Hematopoietic multipotent progenitor cell treated with erythropoietin and hydrocortisone succinate and interleukin-3 and kit ligand, for 4 days (in vitro differentiated cells): ENCODE measurements around the gene CHAF1A.

Experiments
- DNase-seq: peaks from one replicate; pipeline ENCODE4 v3.0.0-alpha.2; 2015

Gene CHAF1A

DNA sequence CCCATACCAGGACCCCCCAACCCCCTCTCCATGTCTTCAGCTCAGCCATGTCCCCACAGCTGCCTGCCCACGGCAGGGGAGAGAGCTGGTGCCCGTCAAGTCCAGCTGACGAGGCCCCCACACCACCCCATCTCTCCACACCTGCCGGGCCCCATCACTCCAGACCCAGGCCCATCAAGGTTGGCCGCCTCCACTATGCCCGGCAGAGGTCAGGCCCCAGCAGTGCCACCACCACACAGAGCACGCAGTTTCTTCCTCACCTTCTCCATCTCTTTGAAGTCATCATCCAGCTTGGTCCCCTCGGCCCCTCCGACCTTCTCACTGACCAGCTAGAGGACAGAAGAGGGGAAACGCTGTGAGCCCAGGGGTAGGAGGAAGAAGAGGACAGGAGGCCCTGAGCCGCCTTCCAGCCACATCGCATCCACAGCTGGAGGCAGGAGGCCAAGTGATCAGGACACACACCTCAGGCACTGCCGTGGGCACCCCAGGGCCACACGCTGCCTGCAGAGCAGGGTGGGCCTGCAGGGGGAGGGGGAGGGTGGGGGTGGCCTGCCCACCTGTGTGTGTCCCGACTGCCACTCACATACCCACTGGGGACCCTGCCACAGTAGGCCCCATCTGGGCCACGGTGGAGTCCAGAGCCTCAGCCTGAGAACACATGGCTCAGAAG is 35.6 kb upstream of the CHAF1A start:
- no peak for DNase-seq

DNA sequence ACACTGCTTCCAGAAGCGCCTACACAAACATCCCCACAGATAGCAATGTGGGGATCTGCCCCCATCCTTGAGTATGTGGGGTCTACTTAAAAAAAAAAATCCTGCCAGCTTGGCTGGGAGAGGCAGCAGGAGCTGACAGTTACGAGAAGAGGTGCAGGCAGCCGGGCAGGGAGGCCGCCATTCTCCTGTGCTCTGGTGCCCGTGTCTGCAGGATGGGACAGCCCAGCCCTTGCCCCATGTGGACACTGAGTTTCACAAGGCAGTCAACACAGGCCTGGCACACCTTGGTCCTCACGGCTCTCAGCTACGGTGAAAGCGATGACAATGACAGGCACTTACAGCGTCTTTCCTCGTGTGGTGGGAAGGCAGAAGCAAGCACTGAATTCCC is 35.1 kb upstream of the CHAF1A start:
- no peak for DNase-seq

- DNase-seq, result no peak
Observed at GRCh38 chr19:4367781-4368127, 34.7 kb upstream of the CHAF1A start.

DNA sequence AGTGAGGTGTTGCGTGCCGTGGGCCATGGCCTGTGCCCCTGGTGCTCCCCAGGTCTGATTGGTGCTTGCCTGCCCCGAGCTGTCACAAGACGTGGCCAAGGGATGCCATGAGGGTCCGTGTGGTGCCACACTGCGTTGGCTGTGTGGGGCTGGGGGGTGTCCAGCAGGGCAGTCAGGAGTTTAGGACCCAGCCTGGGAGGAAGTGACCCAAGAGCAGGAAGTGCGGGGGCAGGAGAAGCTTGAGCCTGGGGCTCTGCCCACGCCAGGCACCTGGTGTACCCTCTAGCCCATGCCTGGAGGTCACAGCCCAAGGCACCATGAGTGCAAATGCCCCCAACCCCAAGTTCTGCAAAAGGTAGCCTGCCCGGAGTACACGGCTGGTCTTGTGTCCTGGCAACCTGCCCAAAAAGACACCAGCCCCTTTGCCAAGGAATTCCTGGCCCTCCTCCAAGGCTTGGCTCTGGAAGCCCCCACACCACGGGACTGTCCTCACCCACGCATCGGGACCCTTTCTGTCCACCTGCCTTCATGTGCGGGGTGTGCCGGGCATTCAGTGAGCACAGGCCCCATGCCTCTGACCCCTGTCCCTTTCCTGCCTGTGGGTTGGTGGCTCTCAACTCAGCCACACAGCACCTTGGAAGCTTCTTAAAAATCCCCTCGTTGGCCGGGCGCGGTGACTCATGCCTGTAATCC is 34.2 kb upstream of the CHAF1A start:
- DNase-seq, result no peak

GRCh38 chr19:4369109-4369887 is 33.1 kb upstream of the CHAF1A start:
- peak; percentile 74 for DNase-seq

DNA sequence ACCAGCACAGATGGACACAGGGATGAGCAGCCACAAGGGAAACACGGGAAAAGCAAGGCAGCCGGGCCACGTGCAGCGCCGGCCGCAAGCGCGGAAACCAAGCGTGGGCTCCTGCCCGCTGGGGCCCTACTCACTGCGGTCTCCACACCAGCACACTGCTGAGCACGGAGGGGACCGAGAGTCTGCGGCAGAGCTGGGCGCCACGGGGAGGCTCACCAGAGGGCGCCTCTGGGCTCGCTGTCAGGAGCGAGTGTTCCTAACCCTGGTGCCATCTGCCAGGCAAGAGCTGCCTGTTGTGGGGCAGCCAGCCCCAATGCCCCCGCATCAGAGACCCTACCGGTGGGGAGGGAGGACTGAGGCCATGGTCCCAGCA is 32.6 kb upstream of the CHAF1A start:
- DNase-seq, result peak; percentile 90

GRCh38 chr19:4370418-4371041 is 31.9 kb upstream of the CHAF1A start:
- no peak for DNase-seq

DNA sequence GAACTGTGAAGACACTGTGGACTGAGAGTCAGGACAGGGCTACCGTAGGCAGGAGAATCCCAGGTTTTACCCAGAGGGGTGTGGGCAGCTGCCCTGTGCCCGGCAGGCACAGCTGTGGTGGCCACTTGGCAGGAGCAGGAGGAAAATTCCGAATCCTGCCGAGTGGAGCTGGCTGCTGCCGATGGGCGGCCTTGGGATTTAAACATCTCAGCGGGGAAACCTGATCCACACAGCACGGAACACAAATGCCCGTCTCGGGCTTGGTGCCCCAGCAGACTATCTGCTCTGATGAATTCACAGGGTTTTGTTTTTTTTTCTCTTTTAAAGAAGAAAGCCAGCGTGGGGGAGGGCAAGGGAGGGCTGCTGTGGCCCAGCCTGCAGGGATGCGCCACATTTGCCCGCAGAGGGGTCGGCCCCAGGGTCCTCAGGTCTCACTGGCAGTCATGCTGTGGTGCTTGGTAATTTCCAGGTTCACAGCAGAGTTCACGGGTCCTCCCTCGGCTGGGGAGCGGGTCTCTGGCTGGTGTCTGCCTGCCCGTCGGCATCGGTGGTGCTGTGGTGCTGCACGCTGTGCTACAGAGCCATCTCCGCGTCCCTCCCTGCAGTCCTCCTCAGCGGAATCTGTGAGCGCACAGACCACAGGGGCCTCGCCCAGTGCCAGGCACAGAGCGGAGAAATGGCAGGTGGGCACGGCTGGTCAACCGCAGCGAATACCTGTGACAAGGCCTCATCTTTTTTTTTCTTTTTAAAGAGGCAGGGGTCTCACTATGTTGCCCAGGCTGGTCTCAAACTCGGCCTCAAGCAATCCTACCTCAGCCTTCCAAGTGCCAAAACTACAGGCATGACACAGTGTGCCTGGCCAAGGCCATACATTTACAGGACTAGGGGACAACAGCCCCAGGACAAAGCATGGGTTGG is 30.9 kb upstream of the CHAF1A start:
- no peak for DNase-seq

DNA sequence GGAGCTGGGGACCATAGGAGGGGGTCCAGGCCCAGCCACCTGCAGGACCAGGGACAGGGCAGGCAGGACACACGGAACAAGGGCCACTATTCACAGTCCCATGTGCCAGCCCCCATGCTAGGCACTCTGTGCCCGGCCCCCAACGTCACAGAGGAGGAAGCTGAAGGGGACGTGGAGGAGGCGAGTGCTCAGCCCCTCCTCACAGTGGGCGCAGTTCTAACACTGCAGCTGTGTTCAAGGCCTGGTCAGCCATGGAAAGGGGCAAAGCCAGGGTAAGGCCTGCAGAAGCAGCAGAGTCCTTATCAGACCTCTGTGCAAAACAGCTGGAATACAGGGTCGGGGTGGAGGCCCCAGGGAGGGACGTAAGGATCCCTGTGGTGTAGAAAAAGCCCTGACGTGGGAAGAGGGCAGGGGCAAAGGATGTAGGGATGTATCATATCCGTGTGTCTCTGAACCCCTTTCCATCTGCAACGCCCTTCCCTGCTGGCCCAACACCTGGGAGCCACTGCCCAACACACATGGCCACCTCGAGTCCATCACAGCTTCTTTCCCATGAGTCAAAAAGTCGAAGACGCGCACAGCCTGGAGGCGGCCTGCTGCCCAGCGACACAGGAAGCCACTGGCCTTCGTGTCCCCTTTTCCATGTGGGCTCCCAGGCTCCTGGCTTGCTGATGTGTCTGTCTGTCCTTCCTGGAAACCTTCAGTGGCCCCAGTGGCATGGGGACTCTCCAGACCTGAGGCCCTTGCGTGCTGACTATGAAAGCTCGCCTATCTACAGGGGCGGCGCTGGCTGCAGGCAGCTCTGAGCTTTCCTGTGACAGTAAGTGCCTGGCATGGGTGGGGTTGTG is 30.1 kb upstream of the CHAF1A start:
- peak; percentile 59 for DNase-seq

DNA sequence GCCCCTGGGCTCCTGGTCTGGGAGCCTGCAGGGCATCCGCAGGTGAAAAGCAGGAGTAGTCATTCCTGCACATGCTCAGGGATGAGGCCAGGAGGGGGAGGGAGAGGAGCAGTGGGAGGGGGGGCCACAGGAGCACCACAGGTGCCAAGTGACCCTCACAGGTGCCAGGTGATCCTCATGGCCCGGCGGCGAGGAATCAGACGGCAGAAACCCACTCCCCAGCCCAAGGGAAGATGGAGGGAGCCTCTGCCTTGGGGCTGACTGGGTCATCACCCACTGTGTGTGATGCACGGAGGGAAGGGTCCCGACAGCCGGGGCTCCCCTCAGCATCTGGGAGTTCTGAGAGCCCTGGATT is 29.4 kb upstream of the CHAF1A start:
- no peak for DNase-seq

GRCh38 chr19:4373601-4374497 is 28.6 kb upstream of the CHAF1A start:
- peak; percentile 48 for DNase-seq

DNA sequence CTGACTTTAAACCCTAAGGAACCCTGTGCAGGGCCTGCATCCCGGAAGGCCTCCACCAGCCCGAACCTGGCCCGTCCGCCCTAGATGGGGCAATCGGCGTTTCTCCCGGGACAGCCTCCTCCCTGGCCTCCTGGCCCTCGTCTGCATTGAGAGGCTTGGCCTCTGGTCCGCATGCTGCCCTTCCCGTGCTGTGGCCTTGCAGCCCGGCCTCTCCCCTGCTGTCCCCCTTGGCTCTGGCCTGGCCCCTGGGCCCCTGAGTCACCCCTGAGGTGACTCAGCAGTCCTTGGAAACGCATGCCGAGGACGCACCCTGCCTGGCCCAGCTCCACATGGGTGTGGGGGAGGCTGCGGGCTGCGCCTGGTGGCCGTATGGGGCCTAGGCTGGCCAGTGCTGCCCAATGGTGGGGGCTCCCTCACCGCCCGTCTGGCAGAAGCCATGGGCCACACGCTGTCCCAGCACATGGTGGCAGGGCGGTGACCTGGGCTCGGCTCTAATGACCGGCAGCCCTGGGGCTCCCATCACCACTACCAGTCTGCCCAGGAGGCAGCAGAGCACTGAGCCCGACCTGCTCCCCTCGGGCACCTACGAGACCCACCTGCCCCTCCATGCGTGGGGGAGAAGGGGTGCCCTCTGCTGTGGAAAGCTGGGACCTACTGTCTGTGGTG is 27.8 kb upstream of the CHAF1A start:
- peak; percentile 88 for DNase-seq

DNA sequence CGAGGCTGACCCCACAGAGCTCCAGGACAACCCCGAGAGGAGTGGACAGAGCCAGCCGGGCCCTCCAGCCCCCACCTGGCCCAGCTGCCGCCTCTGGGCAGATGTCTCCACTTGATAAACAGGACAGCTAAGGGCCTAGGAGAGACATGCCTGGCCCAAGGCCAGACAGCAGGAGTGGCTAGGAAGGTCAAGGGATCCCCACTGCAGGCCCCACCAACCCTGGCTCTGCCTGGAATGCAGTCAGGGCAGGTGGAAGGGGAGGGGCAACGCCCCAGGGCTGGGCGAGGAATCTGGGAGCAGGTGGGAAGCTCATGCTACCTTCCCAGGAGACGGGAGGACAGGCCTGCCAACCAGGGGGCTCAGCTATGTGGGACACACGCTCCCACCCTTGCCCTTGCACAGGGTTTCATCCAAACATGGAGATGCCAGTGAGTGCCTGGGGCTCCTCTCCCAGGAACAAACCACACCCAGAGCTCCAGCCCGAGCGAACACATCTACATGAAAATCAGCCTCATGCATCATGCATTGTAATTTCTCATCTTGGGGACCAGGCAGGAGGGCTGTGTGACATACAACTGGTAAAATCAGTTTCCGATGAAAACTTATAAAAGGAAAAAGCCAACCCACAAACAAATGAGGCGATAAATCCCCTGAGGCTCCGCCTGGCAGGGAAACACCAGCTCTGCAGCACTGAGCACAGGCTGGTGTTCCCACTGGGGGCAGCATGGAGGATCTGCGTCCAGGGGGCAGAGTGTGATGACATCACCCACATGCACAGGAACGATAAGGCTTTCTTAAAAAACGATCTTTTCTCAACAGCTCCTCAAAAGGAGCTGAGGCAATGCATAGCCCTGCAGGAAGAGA is 27.0 kb upstream of the CHAF1A start:
- peak; percentile 97 for DNase-seq

DNA sequence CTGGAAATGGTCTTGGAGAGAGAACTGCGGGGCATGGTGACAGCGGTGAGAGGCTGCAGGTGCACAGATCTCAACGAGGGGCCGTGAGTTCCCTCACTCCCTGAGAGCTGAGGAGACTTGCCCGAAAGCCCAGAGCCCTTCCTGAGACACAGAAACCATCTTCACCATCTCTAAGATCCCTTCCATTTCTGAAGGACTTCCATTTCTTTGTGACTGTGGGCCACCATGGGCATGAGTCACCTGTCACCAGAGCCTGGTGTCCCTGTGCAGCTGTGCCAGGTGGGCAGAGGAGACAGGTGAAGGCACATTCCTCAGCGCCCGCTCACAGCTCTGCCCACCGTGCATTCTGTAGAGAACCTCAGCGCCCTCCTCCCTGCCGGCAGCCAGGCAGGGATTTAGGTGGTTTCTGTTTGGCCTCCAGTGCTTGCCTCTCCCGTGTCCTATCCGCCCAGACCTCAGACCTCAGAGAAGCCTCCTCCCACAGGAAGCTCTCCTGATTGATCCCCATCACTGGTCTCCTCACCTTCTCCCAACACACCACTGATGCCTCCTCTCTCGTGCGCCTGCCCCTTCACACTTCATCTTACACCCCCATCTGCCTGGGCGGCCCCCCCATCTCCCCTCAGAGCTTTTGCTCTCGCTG is 26.3 kb upstream of the CHAF1A start:
- no peak for DNase-seq

GRCh38 chr19:4376671-4376990 is 25.8 kb upstream of the CHAF1A start:
- DNase-seq, result no peak

DNA sequence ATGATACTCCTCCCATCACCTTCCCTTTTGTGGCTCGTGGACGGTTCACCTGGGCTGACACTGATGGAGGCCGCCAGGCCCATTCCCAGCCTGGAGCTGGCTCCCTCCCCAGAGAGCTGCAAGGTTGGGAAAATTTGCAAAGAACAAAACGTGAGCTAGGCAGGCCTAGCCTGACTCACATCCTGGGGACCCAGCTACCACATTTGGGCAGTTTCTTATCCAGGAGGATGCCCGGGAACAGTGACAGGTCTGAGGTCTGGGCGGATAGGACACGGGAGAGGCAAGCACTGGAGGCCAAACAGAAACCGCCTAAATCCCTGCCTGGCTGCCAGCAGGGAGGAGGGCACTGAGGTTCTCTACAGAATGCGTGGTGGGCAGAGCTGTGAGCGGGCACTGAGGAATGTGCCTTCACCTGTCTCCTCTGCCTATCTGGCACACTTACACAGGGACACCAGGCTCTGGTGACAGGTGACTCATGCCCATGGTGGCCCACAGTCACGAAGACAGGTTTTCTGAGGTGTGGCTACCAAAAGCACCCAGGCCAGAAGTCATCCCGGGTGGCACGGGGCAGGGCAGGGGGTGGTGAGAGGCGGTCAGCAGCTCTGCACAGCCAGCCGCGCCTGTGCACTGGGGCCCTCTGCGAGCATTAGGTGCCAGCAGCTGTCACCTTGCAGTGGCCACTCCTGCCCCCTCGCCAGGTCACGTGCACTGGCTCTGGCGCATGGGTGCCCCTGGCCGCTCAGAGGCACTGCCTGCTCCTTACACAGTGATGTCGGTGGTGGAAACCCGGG is 25.3 kb upstream of the CHAF1A start:
- no peak for DNase-seq

DNA sequence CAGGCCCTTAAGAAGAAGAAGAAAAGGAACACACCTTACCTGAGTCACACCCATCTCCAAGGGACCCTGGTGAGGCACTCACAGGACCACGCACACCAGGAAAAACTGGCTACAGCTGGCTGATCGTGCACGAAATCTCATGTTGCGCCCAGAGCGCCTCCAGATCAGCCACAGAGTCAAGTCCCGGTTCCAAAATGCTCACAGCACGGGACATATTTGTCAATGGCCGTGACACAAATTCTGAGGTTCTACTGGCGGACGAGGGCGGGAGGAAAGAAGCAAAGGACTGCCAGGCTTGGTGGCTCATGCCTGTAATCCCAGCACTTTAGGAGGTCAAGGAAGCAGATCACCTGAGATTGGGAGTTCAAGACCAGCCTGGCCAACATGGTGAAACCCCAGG is 23.6 kb upstream of the CHAF1A start:
- DNase-seq, result no peak
